Measurements from ENCODE around the gene NOX4. TPM values are rescaled to one million over a fixed set of nuclear protein-coding genes. Genes with fewer than 3 reads are reported as not detected.

Gene NOX4
- total RNA-seq, 1 experiment from 2014 or later, result not detected

- Mint-ChIP-seq H3K4me1 (ENCODE audit: insufficient read depth, unreplicated experiment) (no peaks in the 10 kb centered on the region), H3K27me3 (ENCODE audit: insufficient read depth, unreplicated experiment) (peaks cover 81% of the 10 kb centered on the region), H3K9me3 (ENCODE audit: unreplicated experiment) (no peaks in the 10 kb centered on the region), H3K36me3 (ENCODE audit: insufficient read depth, unreplicated experiment) (no peaks in the 10 kb centered on the region), H3K27ac (ENCODE audit: low read depth, unreplicated experiment) (no peak overlapping the region), H3K4me3 (ENCODE audit: unreplicated experiment) (no peak overlapping the region)
- intact Hi-C loops (cut with micrococcal nuclease), result no loop called here
- DNase-seq (ENCODE audit: unreplicated experiment), result no peak
- BruUV-seq (replicated peaks), result no TSS peak
- no peak for TF ChIP-seq CTCF (IDR thresholded peaks at IDR 0.05; ENCODE audit: unreplicated experiment)
- POLR2A ChIA-PET, result no interaction called here
- CTCF ChIA-PET, result no interaction called here
These were observed 25.3 kb upstream of the NOX4 start for GRCh38 chr11:89516496-89516895.

- H3K4me3 Mint-ChIP-seq (ENCODE audit: unreplicated experiment), result no peak overlapping the region
- intact Hi-C loops (cut with micrococcal nuclease), result no loop called here
- no peak for DNase-seq (ENCODE audit: unreplicated experiment)
- CTCF ChIA-PET, result interaction anchor here (0.7 kb wide), 1 partner anchor 37 kb away, joined by 3 read pairs; no protein-coding TSS in a partner anchor
- H3K4me1 Mint-ChIP-seq (ENCODE audit: insufficient read depth, unreplicated experiment), result no peaks in the 10 kb centered on the region
- peaks cover 88% of the 10 kb centered on the region for H3K27me3 Mint-ChIP-seq (ENCODE audit: insufficient read depth, unreplicated experiment)
- H3K36me3 Mint-ChIP-seq (ENCODE audit: insufficient read depth, unreplicated experiment), result no peaks in the 10 kb centered on the region
- no peaks in the 10 kb centered on the region for H3K9me3 Mint-ChIP-seq (ENCODE audit: unreplicated experiment)
- POLR2A ChIA-PET, result no interaction called here
- TF ChIP-seq CTCF (IDR thresholded peaks at IDR 0.05; ENCODE audit: unreplicated experiment), result no peak
- no peak overlapping the region for H3K27ac Mint-ChIP-seq (ENCODE audit: low read depth, unreplicated experiment)
- no TSS peak for BruUV-seq (replicated peaks)
These were observed 17.4 kb upstream of the NOX4 start for GRCh38 chr11:89508544-89508943.

- no peak for DNase-seq (ENCODE audit: unreplicated experiment)
- H3K9me3 Mint-ChIP-seq (ENCODE audit: unreplicated experiment), result no peaks in the 10 kb centered on the region
- intact Hi-C loops (cut with micrococcal nuclease), result no loop called here
- no peak for TF ChIP-seq CTCF (IDR thresholded peaks at IDR 0.05; ENCODE audit: unreplicated experiment)
- no peak overlapping the region for H3K27ac Mint-ChIP-seq (ENCODE audit: low read depth, unreplicated experiment)
- no peak overlapping the region for H3K4me3 Mint-ChIP-seq (ENCODE audit: unreplicated experiment)
- ChIA-PET CTCF (interaction anchor here (0.6 kb wide), 1 partner anchor 99 kb away, joined by 4 read pairs; no protein-coding TSS in a partner anchor), POLR2A (no interaction called here)
- no peaks in the 10 kb centered on the region for H3K36me3 Mint-ChIP-seq (ENCODE audit: insufficient read depth, unreplicated experiment)
- H3K4me1 Mint-ChIP-seq (ENCODE audit: insufficient read depth, unreplicated experiment), result no peaks in the 10 kb centered on the region
- BruUV-seq (replicated peaks), result no TSS peak
- peaks cover 87% of the 10 kb centered on the region for H3K27me3 Mint-ChIP-seq (ENCODE audit: insufficient read depth, unreplicated experiment)
These were observed 13.1 kb upstream of the NOX4 start for GRCh38 chr11:89504270-89504669.

- CTCF ChIA-PET, result no interaction called here
- no peaks in the 10 kb centered on the region for H3K36me3 Mint-ChIP-seq (ENCODE audit: insufficient read depth, unreplicated experiment)
- intact Hi-C loops (cut with micrococcal nuclease), result no loop called here
These were observed 12.2 kb upstream of the NOX4 start for GRCh38 chr11:89503422-89503821.

More at GRCh38 chr11:89503422-89503821, 12.2 kb upstream of the NOX4 start:
- no peak for TF ChIP-seq CTCF (IDR thresholded peaks at IDR 0.05; ENCODE audit: unreplicated experiment)
- no peak overlapping the region for H3K27ac Mint-ChIP-seq (ENCODE audit: low read depth, unreplicated experiment)
- H3K4me1 Mint-ChIP-seq (ENCODE audit: insufficient read depth, unreplicated experiment), result no peaks in the 10 kb centered on the region
- POLR2A ChIA-PET, result no interaction called here
- peaks cover 81% of the 10 kb centered on the region for H3K27me3 Mint-ChIP-seq (ENCODE audit: insufficient read depth, unreplicated experiment)
- no peak for DNase-seq (ENCODE audit: unreplicated experiment)
- no peak overlapping the region for H3K4me3 Mint-ChIP-seq (ENCODE audit: unreplicated experiment)
- no TSS peak for BruUV-seq (replicated peaks)
- no peaks in the 10 kb centered on the region for H3K9me3 Mint-ChIP-seq (ENCODE audit: unreplicated experiment)

Measured in MCF 10A (cell line).